ENCODE results near the gene PGBD1. TPM values are rescaled to one million over a fixed set of nuclear protein-coding genes. Genes with fewer than 3 reads are reported as not detected.
A peak's percentile ranks its signal among the peaks of the same experiment; 100 is the strongest.

The PGBD1 gene
- polyA plus RNA-seq, 1 of the 3 experiments (the other 2 are of a cell fraction): 2.5 TPM

GRCh38 chr6:28349892-28350737 lies 68.7 kb downstream of the PGBD1 start, which contains the start of gene ZKSCAN3:
Gene ZKSCAN3, plus strand, starts transcription at chr6:28349947. Its CDS starts 9,640 bp downstream, at chr6:28359587.
- peak; percentile 79 for DNase-seq
- Histone ChIP-seq H3K9me3 (no peaks in the 10 kb centered on the region), H3K79me2 (ENCODE audit: insufficient read depth) (peaks cover 40% of the 10 kb centered on the region), H3K27me3 (ENCODE audit: insufficient read depth) (peaks cover 6% of the 10 kb centered on the region; the same call in 1 of the 2 replicates), H3K4me1 (ENCODE audit: control insufficient read depth in 1 of 2, insufficient read depth in 2 of 2, low read depth in 1 of 2, low read length in 1 of 2) (peaks cover under 1 to 9% of the 10 kb centered on the region in 2 experiments; a peak in 3 of 4 replicates), H3K4me3 (ENCODE audit: low read depth in 2 of 2, low read length in 1 of 2) (peak within 1 kb of the TSS; percentile 89 to 92), H4K20me1 (ENCODE audit: insufficient read depth) (no peaks in the 10 kb centered on the region), H3K9me2 (no peaks in the 10 kb centered on the region), H3K27ac (ENCODE audit: low read depth in 2 of 2, low read length in 1 of 2) (peak within 1 kb of the TSS; percentile 49 to 83), H3F3A (replicated peaks; ENCODE audit: insufficient read depth) (peaks cover 4% of the 10 kb centered on the region), H3K9ac (peak within 1 kb of the TSS; percentile 73), H3K4me2 (peak within 1 kb of the TSS; percentile 76), H3K36me3 (replicated peaks in 1 of 2; ENCODE audit: control insufficient read depth in 1 of 2, insufficient read depth in 2 of 2, low read length in 1 of 2) (no peaks in the 10 kb centered on the region), H2AFZ (ENCODE audit: low read depth) (peak within 1 kb of the TSS; percentile 98)
- ChIA-PET POLR2A (interaction anchor here (0.9 to 1.4 kb wide), 5 partner anchors 9 to 208 kb away, joined by 3 to 10 read pairs (median 5); partner anchors contain the start of genes PGBD1, ZKSCAN8 and ZSCAN26), CTCF (interaction anchor here (0.7 to 2.5 kb wide), 3 partner anchors 12 to 193 kb away, joined by 3 to 5 read pairs (median 4); partner anchors contain the start of gene PGBD1)
- 1% methylated on average over 24 of the region's 30 CpGs for WGBS (ENCODE audit: low lambda C conversion rate)
- TF ChIP-seq NFIC (IDR thresholded peaks at IDR 0.05; ENCODE audit: borderline replicate concordance): 0 out of 2 replicates have a peak, but pooled peaks have one; percentile 46
- no peak; the same call in 1 of the 2 replicates for TF ChIP-seq YY1 (IDR thresholded peaks at IDR 0.05; ENCODE audit: low read depth)
- no peak for TF ChIP-seq MEF2A (IDR thresholded peaks at IDR 0.05; ENCODE audit: borderline replicate concordance, low read depth)
- TF ChIP-seq TEAD4 (IDR thresholded peaks at IDR 0.05; ENCODE audit: borderline replicate concordance, insufficient read depth): no peak
- no peak for TF ChIP-seq FOXJ3 (CRISPR knock-in tag; IDR thresholded peaks at IDR 0.05)
- no peak for TF ChIP-seq SMC3 (IDR thresholded peaks at IDR 0.05; ENCODE audit: low read depth, low read length)
- TF ChIP-seq ELF1 (IDR thresholded peaks at IDR 0.05): peak; percentile 87
- peak; percentile 13; the same call in 1 of the 2 replicates for TF ChIP-seq MXI1 (IDR thresholded peaks at IDR 0.05; ENCODE audit: low read depth, low read length)
- no peak for TF ChIP-seq NRF1 (IDR thresholded peaks at IDR 0.05; ENCODE audit: low read depth, low read length)
- TF ChIP-seq GABPA (IDR thresholded peaks at IDR 0.05; ENCODE audit: low read depth): peak; percentile 78
- no peak for TF ChIP-seq USF2 (IDR thresholded peaks at IDR 0.05; ENCODE audit: borderline replicate concordance, low read depth, low read length)
- no peak for TF ChIP-seq GATA2 (CRISPR knock-in tag; IDR thresholded peaks at IDR 0.05)
- peak; percentile 70 for TF ChIP-seq TAF1 (IDR thresholded peaks at IDR 0.05; ENCODE audit: borderline replicate concordance, low read depth, low read length)
- TF ChIP-seq RAD21 (IDR thresholded peaks at IDR 0.05; ENCODE audit: low read length): no peak; the same call in none of the 2 replicates
- peak; percentile 60; the same call in 1 of the 2 replicates for TF ChIP-seq SIN3A (IDR thresholded peaks at IDR 0.05; ENCODE audit: borderline replicate concordance, low read depth, low read length)
- no peak for TF ChIP-seq RFX5 (IDR thresholded peaks at IDR 0.05; ENCODE audit: low read length)
- TF ChIP-seq IRF3 (IDR thresholded peaks at IDR 0.05; ENCODE audit: low read depth, low read length): no peak
- peak; percentile 18; the same call in 1 of the 2 replicates for TF ChIP-seq TCF12 (IDR thresholded peaks at IDR 0.05)
- TF ChIP-seq JUND (IDR thresholded peaks at IDR 0.05): no peak
- TF ChIP-seq EP300 (IDR thresholded peaks at IDR 0.05; ENCODE audit: borderline replicate concordance in 1 of 2, low read depth in 1 of 2, low read length in 1 of 2): no peak
- no peak for TF ChIP-seq USF1 (IDR thresholded peaks at IDR 0.05; ENCODE audit: borderline replicate concordance, low read depth)
- no peak for TF ChIP-seq RXRA (IDR thresholded peaks at IDR 0.05; ENCODE audit: borderline replicate concordance, low read depth)
- TF ChIP-seq ZBTB33 (IDR thresholded peaks at IDR 0.05; ENCODE audit: borderline replicate concordance, low read depth): no peak
- no peak; the same call in 1 of the 2 replicates for TF ChIP-seq RCOR1 (IDR thresholded peaks at IDR 0.05; ENCODE audit: low read length)
- TF ChIP-seq POLR2AphosphoS5 (IDR thresholded peaks at IDR 0.05; ENCODE audit: low read depth, low read length): peak; percentile 81
- no peak for TF ChIP-seq EZH2phosphoT487 (IDR thresholded peaks at IDR 0.05; ENCODE audit: borderline replicate concordance, low read depth)
- peak; percentile 52 for TF ChIP-seq CHD2 (IDR thresholded peaks at IDR 0.05; ENCODE audit: low read length, partially characterized antibody)
- no peak for TF ChIP-seq FOSL2 (IDR thresholded peaks at IDR 0.05; ENCODE audit: borderline replicate concordance, low read depth)
- TF ChIP-seq FOXM1 (IDR thresholded peaks at IDR 0.05; ENCODE audit: low read depth): no peak
